ENCODE measurements around the gene TMEM131. TPM values are rescaled to one million over a fixed set of nuclear protein-coding genes. Genes with fewer than 3 reads are reported as not detected.

TMEM131 gene
- total RNA-seq, 1 donor from 2014 or later: 16.8 TPM

GRCh38 chr2:97730245-97730644 lies 265.5 kb downstream of the TMEM131 start:
- Histone ChIP-seq H3K27me3 (ENCODE audit: control insufficient read depth, insufficient read depth, low read length) (no peaks in the 10 kb centered on the region), H3K36me3 (ENCODE audit: control insufficient read depth, insufficient read depth, low read length) (no peaks in the 10 kb centered on the region), H3K4me3 (ENCODE audit: low read depth, low read length) (no peak overlapping the region)
- no peak for DNase-seq (ENCODE audit: low read depth)
- TF ChIP-seq CTCF (IDR thresholded peaks at IDR 0.05; ENCODE audit: insufficient read depth, low read length, poor library complexity, severe bottlenecking): no peak

GRCh38 chr2:97728091-97728731 lies 267.5 kb downstream of the TMEM131 start:
- H3K4me3 ChIP-seq (ENCODE audit: low read depth, low read length): no peak overlapping the region

GRCh38 chr2:97727296-97727695 lies 268.5 kb downstream of the TMEM131 start:
- H3K4me3 ChIP-seq (ENCODE audit: low read depth, low read length): no peak overlapping the region
- no peak for TF ChIP-seq CTCF (IDR thresholded peaks at IDR 0.05; ENCODE audit: insufficient read depth, low read length, poor library complexity, severe bottlenecking)
- DNase-seq (ENCODE audit: low read depth): no peak
- H3K27me3 ChIP-seq (ENCODE audit: control insufficient read depth, insufficient read depth, low read length): peaks cover 12% of the 10 kb centered on the region
- no peaks in the 10 kb centered on the region for H3K36me3 ChIP-seq (ENCODE audit: control insufficient read depth, insufficient read depth, low read length)

More at GRCh38 chr2:97728091-97728731, 267.5 kb downstream of the TMEM131 start:
- Histone ChIP-seq H3K36me3 (ENCODE audit: control insufficient read depth, insufficient read depth, low read length) (no peaks in the 10 kb centered on the region), H3K27me3 (ENCODE audit: control insufficient read depth, insufficient read depth, low read length) (peaks cover 9% of the 10 kb centered on the region)
- no peak for TF ChIP-seq CTCF (IDR thresholded peaks at IDR 0.05; ENCODE audit: insufficient read depth, low read length, poor library complexity, severe bottlenecking)
- no peak for DNase-seq (ENCODE audit: low read depth)

GRCh38 chr2:97726261-97727064 lies 269.3 kb downstream of the TMEM131 start:
- TF ChIP-seq CTCF (IDR thresholded peaks at IDR 0.05; ENCODE audit: insufficient read depth, low read length, poor library complexity, severe bottlenecking): no peak
- Histone ChIP-seq H3K4me3 (ENCODE audit: low read depth, low read length) (no peak overlapping the region), H3K36me3 (ENCODE audit: control insufficient read depth, insufficient read depth, low read length) (no peaks in the 10 kb centered on the region), H3K27me3 (ENCODE audit: control insufficient read depth, insufficient read depth, low read length) (peaks cover 12% of the 10 kb centered on the region)
- DNase-seq (ENCODE audit: low read depth): no peak

GRCh38 chr2:97724946-97725688 lies 270.6 kb downstream of the TMEM131 start:
- H3K36me3 ChIP-seq (ENCODE audit: control insufficient read depth, insufficient read depth, low read length): no peaks in the 10 kb centered on the region
- H3K27me3 ChIP-seq (ENCODE audit: control insufficient read depth, insufficient read depth, low read length): peaks cover 12% of the 10 kb centered on the region
- no peak for TF ChIP-seq CTCF (IDR thresholded peaks at IDR 0.05; ENCODE audit: insufficient read depth, low read length, poor library complexity, severe bottlenecking)

More at GRCh38 chr2:97724946-97725688, 270.6 kb downstream of the TMEM131 start:
- no peak for DNase-seq (ENCODE audit: low read depth)
- H3K4me3 ChIP-seq (ENCODE audit: low read depth, low read length): no peak overlapping the region
